HG03025 (cell line): ENCODE measurements around the gene SUSD4.

Experiments
- ATAC-seq: cut with Tn5 transposase; IDR thresholded peaks from one replicate; pipeline ENCODE4 v1.9.1; 2021; ENCODE audit warnings: mild to moderate bottlenecking, moderate library complexity; ENCODE audit not compliant: unreplicated experiment, low FRiP score

SUSD4 gene

DNA sequence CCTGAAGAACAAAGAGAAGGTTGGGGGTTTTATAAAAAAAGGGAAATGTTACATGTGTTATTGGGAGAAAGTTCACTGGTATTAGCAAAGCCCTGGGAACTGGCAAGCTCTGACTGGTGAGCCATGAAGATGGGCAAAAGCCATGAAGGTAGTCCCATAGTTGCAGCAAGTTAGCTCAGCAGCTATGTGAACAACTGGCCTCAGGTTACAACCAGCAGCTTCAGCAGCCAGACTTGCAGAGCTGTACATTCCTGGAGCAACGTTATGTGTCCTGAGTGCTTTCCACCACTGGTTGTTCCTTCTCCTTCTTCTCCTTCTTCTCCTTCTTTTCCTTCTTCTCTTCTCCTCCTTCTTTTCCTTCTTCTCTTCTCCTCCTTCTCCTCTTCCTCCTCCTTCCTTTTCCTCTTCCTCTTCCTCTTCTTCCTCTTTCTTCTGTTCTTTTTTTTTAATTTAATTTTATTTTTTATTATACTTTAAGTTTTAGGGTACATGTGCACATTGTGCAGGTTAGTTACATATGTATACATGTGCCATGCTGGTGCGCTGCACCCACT is 164.8 kb downstream of the SUSD4 start:
- no peak for ATAC-seq

DNA sequence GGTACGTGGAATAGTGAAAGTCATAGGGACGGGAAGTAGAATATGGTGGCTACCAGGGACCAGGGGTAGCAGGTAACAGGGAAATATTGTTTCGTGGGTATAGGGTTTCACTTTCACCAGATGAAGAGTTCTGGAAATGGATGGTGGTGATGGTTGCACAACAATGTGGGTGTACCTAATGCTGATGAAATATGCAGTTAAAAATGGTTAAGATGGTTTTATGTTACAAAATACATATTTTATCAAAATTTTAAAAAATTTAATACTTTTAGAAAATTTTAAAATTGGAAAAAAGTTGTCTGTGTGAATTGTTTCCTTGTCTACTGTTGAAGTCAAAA is 165.4 kb downstream of the SUSD4 start:
- ATAC-seq = no peak

DNA sequence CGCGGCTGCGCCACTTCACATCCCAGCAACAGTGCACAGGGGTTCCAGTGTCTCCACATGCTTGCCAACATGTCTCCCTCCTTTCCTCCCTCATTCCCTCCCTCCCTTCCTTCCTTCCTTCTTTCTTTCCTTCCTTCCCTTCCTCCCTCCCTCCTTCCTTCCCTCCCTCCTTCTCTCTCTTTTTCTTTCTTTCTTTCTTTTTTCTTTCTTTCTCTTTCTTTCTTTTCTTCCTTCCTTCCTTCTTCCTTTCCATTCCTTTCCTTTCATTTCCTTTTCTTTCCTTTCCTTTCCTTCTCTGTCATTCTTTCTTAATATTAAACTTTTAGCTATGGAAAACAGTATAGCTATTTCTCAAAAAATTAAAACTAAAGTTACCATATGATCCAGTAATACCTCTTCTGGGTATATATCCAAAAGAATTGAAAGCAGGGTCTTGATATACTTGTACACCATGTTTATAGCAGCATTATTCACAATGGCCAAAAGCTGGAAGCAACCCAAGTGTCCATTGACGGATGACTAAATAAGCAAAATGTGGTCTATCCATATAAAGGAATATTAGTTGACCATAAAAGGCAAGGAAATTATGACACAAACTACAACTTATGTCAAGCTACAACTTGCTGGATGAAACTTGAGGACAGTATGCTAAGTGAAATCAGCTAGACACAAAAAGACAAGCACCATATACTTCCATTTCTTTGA is 165.9 kb downstream of the SUSD4 start:
- ATAC-seq = no peak

DNA sequence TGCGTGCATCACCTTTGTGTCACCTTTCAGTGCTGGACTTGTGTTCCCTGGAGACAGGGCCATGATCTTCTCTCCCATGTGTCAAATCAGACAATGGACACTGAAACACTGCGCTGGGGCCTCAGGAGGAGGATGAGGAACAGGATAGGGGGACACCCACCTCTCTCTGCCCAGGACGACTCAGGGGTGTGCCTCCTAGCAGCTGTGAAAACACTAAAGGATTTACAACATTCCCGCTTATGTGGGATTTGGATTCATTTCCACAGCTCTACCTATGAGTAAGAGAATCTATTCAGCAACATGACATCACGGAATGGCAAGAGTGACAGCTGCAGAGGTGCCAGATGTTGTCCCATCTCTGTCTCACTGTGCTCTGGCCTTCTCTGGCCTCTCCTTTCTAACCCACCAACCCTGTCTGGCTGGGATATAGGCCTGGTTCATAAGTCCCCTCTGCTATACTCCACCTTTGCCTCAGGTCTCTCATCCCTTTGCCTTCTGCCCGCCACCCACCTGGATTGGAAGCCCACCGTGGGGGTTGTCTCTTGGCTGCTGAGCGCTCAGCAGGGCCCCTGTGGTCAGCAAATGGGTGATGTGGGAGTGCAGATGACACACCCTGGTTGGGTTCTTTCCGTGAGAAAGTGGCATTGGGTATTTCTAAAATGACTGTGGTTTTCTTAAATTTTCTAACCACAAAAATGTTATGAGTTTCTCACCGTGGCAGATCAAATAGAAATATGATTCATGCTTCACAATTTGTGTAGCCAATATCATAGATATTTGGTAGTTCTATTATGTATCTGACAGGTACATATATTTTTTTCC is 173.9 kb downstream of the SUSD4 start:
- ATAC-seq = no peak

DNA sequence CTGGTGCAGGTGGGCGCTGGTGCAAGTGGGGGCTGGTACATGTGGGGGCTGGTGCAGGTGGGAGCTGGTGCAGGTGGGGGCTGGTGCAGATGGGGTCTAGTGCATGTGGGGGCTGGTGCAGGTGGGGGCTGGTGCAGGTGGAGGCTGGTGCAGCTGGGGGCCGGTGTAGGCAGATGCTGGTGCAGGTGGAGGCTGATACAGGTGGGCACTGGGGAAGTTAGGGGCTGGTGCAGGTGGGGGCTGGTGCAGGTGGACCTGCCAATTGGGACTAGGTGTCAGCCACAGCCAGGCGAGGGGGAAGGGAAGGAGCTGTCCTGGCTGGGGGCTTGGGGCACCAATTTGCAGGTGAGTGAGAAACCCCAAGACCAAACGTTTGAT is 174.5 kb downstream of the SUSD4 start:
- ATAC-seq = no peak

DNA sequence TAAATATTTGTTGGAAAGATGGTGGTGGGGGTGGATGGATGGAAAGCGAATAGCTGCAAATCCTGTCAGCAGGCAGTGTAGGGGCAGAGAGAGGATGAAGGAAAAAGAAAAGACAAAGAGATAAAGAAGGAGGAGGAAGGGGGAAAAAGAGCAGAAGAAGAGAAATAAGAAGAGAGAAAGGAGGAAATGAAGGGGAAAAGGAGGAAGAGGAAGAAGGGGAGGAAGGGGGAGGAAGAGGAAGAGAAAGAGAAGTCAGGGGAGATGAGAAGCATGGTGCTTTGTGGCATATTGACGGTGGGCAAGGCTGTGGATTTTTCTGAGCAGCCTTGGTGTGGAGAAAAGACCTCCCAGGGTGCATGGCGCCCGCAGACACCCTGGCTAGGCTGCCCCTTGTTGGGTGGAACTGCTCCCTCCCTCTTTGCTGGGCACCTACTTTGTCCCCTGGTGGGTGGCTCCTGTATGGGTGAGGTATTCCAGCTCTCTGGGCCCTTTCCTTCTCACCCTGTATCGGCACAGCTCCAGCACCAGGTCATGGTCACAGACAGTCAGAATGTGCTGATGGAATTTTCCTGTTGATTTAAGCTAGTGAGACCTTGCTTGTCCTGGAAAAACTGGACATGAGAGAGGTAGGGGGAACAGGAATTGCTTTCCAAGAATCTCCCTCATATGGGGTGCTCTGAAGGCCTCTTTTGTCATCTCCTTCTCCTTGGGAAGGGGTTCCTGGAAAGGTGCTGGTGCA is 175.2 kb downstream of the SUSD4 start:
- no peak for ATAC-seq

DNA sequence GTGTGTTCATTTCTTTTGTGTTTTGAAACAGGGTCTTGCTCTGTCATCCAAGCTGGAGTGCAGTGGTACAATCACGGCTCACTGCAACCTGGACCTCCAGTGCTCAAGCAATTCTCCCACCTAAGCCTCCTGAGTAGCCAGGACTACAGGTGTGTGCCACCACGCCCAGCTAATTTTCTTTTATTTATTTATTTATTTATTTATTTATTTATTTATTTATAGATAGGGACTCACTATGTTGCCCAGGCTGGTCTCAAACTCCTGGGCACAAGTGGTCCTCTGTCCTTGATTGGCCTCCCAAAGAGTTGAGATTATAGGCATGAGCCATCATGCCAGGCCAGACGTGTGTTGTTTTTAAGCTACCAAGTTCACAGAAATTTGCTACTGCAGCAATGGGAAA is 177.2 kb downstream of the SUSD4 start:
- ATAC-seq = no peak

DNA sequence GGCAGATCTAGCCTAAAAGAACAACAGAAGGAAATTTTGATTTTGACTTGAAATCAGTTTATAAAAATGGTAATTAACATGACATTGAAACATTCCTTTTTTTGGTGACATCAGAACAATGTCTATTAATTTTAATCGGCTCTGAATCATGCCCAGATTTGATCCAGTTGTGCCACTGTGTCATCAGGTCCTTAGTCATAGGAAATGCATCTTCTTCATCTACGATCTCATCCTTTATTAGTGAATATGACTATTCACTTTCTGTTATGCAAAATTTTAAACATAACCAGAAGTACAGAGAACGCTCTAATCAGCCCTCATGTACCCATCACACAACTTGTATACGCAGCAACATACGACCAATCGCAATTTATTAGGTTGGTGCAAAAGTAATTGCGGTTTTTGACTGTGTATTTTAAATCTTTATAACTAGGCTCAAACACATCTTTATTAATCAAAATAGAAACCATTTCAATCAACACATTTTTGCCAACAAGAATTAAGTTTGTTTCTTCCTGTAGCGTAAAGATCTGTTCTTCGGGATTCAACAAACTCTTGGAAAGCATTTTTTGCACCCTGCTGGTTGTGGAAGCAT is 180.6 kb downstream of the SUSD4 start:
- no peak for ATAC-seq

DNA sequence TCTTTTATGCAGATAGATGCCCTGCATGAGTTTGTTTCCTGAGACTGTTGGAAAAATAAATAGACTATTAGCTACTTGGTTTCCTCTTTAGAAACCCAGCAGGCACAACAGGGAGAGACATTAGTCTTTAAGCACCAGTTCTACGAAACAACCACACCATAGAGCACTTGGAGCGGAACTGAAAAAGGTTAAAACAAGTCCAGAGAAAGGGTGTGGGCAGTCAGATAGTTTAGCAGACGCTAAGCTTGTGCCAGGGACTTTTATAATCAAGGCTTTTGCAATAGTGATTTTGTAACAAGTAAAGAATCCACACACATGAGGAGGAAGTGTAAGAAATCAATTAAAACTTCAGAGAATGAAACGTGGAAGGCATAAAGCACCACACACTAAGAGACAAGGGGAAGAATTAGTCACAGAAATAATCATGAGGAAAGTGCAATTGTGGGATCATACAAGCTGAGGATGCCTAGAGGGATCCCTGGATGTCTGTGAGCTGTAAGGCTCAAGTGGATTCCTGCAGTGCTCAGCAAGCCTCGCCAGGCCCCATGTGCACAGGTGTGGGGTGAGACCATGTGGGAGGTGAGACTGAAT is 183.2 kb downstream of the SUSD4 start:
- ATAC-seq = no peak

DNA sequence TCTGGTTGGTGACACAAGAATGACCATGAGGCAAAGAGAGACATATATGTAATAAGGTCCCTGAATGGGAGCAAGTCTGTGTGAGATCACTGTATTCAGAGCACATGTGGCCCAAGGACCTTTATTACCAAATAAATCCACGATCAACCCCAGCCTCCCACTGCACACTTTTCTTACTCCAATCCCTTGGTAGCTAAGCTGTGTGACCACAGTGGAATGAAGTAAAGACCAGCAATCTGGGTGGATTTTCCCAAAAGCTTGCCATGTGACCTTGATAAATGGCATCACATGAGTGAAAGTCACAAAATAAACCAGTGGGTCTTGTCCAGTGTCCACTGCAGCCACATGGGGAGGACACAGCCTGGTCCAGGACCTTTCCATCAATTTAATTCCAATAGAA is 184.2 kb downstream of the SUSD4 start:
- no peak for ATAC-seq

DNA sequence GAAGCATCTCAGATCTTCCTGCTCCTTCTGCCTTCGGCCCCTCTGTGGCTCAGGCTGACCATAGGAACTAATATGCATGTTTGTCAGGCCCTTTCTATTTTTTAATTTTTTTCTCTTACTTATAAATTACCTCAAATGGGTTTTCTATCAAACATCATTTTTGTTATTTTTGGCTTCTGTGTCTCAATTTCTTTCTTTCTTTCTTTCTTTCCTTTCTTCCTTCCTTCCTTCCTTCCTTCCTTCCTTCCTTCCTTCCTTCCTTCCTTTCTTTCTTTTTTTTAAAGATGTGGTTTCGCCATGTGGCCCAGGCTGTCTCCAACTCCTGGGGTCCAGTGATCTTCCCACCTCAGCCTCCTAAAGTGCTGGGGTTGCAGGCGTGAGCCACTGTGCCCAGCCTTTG is 184.7 kb downstream of the SUSD4 start:
- ATAC-seq = no peak

DNA sequence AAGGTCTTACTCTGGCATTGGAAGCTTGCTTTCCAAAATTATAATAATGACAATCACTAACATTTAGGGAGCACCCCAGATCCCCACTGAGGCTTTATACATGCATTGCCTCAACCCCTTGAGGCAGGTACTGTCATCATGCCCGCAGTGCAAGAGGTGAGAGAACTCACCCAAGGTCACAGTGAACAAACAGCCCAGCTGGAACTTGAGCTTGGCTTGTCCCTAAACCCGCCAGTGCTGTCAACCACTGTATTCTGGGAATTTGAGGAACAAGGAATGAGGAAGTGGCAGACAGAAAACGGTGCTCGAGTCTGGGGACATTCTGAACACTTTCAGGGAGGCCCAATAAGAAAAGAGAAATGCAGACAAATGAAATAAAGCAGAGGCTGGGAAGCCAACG is 186.3 kb downstream of the SUSD4 start:
- ATAC-seq = no peak

DNA sequence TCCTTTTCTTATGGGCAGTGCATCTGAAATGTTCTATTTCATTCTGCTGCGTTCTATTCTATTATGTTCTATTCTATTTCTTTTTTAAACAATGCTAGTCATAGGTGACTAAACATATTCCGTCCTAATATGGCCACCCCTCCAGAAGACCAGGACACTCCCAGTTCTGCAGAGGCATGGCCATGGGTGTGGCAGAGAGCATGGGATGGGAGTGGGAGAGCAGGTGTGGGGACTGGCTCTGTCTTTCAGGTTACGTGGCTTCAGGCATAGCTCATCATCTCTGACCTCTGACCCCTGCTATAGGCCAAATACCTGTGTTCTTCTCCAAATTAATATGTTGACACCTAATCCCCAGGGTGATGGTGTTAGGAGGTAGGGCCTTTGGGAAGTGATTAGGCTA is 187.5 kb downstream of the SUSD4 start:
- no peak for ATAC-seq

DNA sequence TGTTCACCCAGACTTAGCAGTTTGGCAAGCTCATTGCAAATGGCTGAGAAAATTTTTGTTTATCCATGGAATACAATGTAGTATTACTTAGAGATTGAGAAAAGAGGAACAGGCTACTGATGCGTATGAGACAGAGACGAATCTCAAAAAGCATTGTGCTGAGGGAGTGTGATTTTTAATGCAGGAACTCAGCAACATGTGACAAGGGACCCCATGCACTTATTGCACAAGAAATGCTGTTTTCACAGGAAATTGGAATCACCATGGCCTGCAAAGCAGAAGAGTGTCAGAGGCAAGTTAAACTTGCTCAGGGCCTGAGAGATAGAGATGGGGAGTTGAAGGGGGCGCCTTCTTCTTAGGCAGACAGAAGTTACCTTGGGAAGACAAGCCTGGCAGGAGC is 188.3 kb downstream of the SUSD4 start:
- ATAC-seq = no peak

DNA sequence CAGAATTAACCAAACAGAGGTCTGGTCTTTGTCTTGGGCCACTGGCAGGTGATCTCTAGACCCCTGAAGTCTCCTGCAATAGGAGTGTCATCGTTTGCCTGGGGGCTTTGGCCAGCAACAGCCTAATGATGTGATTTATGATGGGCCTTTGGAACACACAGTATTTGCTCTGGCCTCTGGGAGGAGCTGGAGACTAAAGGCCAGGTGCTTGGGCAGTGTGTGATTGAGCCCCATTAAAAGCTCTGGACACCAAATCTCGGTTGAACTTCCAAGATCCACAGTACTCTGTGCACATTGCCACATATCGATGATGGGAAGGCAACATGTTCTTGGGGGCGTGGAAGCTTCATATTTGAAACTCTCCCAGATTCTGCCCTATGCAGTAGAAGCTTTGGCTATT is 188.9 kb downstream of the SUSD4 start:
- no peak for ATAC-seq
